ENCODE data around the gene CBLB.

CBLB gene

GRCh38 chr3:105755121-105755886 is 113.5 kb downstream of the CBLB start:
- no peak overlapping the region for H3K27ac ChIP-seq
- no peak for DNase-seq (ENCODE audit: low read depth, low spot score)
- no peaks in the 10 kb centered on the region; the same call in 1 of the 2 replicates for H3K36me3 ChIP-seq (ENCODE audit: insufficient read depth, low read length)
- H3K9me3 ChIP-seq (ENCODE audit: low read depth, low read length) = no peaks in the 10 kb centered on the region
- no peak overlapping the region for H3K4me3 ChIP-seq
- TF ChIP-seq EZH2 (IDR thresholded peaks at IDR 0.05) (no peak), POLR2AphosphoS5 (IDR thresholded peaks at IDR 0.05; ENCODE audit: borderline replicate concordance, low read depth, low read length) (no peak), FOXP2 (optimal IDR thresholded peaks at IDR 0.05; ENCODE audit: control extremely low read depth, extremely low read length, insufficient read depth) (no peak)
- no peak overlapping the region for H3K9ac ChIP-seq (ENCODE audit: insufficient read length)

DNA sequence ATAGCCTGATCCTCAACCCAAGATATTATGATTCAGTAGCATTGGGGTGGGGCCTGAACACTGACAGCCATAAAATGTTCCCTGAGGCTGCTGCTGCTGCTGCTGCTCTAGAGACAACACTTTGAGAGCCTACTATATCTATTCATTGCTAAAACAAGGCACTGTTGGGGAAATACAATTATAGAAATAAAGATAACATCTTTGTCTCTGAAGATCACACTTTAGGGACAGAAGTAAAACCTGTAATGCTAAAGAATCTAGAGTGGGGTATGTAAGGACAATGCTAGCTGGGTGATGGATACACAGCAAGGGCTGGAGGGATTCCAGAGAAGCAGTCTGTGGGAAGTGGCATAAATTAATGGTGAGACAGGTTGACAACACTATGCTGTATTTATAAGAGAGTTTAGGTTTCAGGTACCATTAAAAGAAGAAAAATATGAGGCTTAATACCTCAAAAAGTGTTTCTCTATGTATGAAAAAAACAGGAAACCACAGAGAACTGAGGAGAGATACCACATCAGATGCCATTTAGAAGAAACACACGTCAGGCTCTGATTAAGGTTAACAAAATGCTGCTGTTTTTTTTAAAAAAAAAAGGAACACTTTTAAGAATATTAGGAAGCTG is 115.9 kb downstream of the CBLB start:
- peak; percentile 53 for DNase-seq (ENCODE audit: low read depth, low spot score)
- Histone ChIP-seq H3K9me3 (ENCODE audit: low read depth, low read length) (no peaks in the 10 kb centered on the region), H3K9ac (ENCODE audit: insufficient read length) (no peak overlapping the region), H3K36me3 (ENCODE audit: insufficient read depth, low read length) (no peaks in the 10 kb centered on the region), H3K4me3 (peak overlapping the region; percentile 36; the same call in 1 of the 2 replicates), H3K27ac (no peak overlapping the region)
- TF ChIP-seq POLR2AphosphoS5 (IDR thresholded peaks at IDR 0.05; ENCODE audit: borderline replicate concordance, low read depth, low read length) (no peak), EZH2 (IDR thresholded peaks at IDR 0.05) (no peak), FOXP2 (optimal IDR thresholded peaks at IDR 0.05; ENCODE audit: control extremely low read depth, extremely low read length, insufficient read depth) (no peak)

DNA sequence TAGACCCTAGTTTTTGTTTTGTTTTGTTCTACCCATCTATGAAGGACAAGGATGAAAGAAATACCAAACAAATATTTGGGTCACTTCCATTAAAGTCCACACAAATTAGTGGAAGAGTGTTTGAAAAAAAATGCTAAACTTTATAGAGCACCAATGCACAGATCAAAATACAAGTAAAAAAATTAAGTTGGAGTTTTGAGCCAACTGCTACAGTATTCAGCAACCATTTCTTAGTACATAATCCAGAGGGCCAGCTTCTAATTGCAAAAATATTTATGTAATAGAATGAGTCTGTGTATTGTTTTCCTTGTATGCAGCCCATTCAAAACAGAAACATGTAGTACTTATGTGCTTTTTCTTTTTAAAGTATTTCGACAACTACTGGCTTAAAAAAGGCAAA is 121.1 kb downstream of the CBLB start:
- no peak for TF ChIP-seq POLR2AphosphoS5 (IDR thresholded peaks at IDR 0.05; ENCODE audit: borderline replicate concordance, low read depth, low read length)
- no peak for TF ChIP-seq FOXP2 (optimal IDR thresholded peaks at IDR 0.05; ENCODE audit: control extremely low read depth, extremely low read length, insufficient read depth)
- no peak for TF ChIP-seq EZH2 (IDR thresholded peaks at IDR 0.05)
- H3K4me3 ChIP-seq = no peak overlapping the region
- H3K9me3 ChIP-seq (ENCODE audit: low read depth, low read length) = no peaks in the 10 kb centered on the region

DNA sequence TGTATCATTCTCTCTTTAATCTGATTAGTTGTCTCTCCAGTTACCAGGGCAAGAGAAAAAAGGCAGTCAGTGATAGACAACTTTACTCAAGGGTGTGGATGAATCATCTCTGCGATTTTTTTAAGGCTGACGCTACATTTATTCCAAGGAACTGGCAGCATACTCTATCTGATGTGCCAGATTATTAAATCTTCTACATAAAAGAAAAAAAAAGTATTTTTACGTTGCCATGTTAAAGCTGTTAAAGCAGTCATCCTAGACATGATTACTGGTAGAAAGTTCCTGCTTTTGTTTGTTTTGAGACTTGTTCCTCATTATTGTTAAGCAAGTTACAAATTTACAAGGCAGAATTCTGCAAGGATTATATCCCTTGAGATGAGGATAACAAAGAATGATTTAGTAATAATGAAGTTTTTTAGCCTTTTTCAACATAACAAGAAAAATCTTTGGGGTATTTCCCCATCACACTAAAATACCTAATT is 121.7 kb downstream of the CBLB start:
- Histone ChIP-seq H3K9me3 (ENCODE audit: low read depth, low read length) (no peaks in the 10 kb centered on the region), H3K4me3 (no peak overlapping the region), H3K36me3 (ENCODE audit: insufficient read depth, low read length) (no peaks in the 10 kb centered on the region), H3K9ac (ENCODE audit: insufficient read length) (no peak overlapping the region), H3K27ac (peak overlapping the region; percentile 63; the same call in 1 of the 2 replicates)
- DNase-seq (ENCODE audit: low read depth, low spot score) = no peak
- TF ChIP-seq EZH2 (IDR thresholded peaks at IDR 0.05) = no peak
- no peak for TF ChIP-seq POLR2AphosphoS5 (IDR thresholded peaks at IDR 0.05; ENCODE audit: borderline replicate concordance, low read depth, low read length)
- no peak for TF ChIP-seq FOXP2 (optimal IDR thresholded peaks at IDR 0.05; ENCODE audit: control extremely low read depth, extremely low read length, insufficient read depth)

More for the DNA sequence above, 121.1 kb downstream of the CBLB start:
- H3K27ac ChIP-seq = no peak overlapping the region
- H3K36me3 ChIP-seq (ENCODE audit: insufficient read depth, low read length) = no peaks in the 10 kb centered on the region
- H3K9ac ChIP-seq (ENCODE audit: insufficient read length) = no peak overlapping the region
- no peak for DNase-seq (ENCODE audit: low read depth, low spot score)

GRCh38 chr3:105746231-105746996 is 122.4 kb downstream of the CBLB start:
- no peak overlapping the region for H3K4me3 ChIP-seq
- no peak overlapping the region for H3K9ac ChIP-seq (ENCODE audit: insufficient read length)
- H3K9me3 ChIP-seq (ENCODE audit: low read depth, low read length) = no peaks in the 10 kb centered on the region
- peak overlapping the region; percentile 63; the same call in 1 of the 2 replicates for H3K27ac ChIP-seq
- no peak for TF ChIP-seq EZH2 (IDR thresholded peaks at IDR 0.05)
- TF ChIP-seq FOXP2 (optimal IDR thresholded peaks at IDR 0.05; ENCODE audit: control extremely low read depth, extremely low read length, insufficient read depth) = no peak
- TF ChIP-seq POLR2AphosphoS5 (IDR thresholded peaks at IDR 0.05; ENCODE audit: borderline replicate concordance, low read depth, low read length) = no peak
- DNase-seq (ENCODE audit: low read depth, low spot score) = no peak
- H3K36me3 ChIP-seq (ENCODE audit: insufficient read depth, low read length) = no peaks in the 10 kb centered on the region

- DNase-seq (ENCODE audit: low read depth, low spot score) = no peak
- Histone ChIP-seq H3K9ac (ENCODE audit: insufficient read length) (no peak overlapping the region), H3K27ac (no peak overlapping the region), H3K4me3 (no peak overlapping the region), H3K9me3 (ENCODE audit: low read depth, low read length) (no peaks in the 10 kb centered on the region), H3K36me3 (ENCODE audit: insufficient read depth, low read length) (no peaks in the 10 kb centered on the region)
- no peak for TF ChIP-seq FOXP2 (optimal IDR thresholded peaks at IDR 0.05; ENCODE audit: control extremely low read depth, extremely low read length, insufficient read depth)
- no peak for TF ChIP-seq POLR2AphosphoS5 (IDR thresholded peaks at IDR 0.05; ENCODE audit: borderline replicate concordance, low read depth, low read length)
- no peak for TF ChIP-seq EZH2 (IDR thresholded peaks at IDR 0.05)
These were observed 123.8 kb downstream of the CBLB start for GRCh38 chr3:105745046-105745445.

DNA sequence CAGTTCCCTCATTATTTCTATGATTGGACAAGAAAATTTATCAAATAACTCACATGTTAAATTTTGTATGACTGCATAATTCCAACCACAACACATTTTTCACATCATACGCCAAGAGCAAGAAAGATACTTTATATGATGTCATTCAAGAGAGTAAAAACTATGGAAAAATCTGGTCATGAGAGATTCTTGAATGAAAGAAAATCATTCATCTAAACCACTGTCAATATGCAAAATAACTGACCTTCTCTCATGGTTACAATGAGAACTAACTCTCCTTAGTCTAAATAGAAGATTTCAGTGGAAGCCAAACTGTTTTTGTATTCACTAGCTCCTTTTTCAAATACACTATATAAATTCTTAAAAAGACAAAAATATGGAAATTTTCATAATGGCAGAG is 124.6 kb downstream of the CBLB start:
- no peak overlapping the region for H3K9ac ChIP-seq (ENCODE audit: insufficient read length)
- H3K9me3 ChIP-seq (ENCODE audit: low read depth, low read length) = no peaks in the 10 kb centered on the region
- H3K4me3 ChIP-seq = no peak overlapping the region
- DNase-seq (ENCODE audit: low read depth, low spot score) = no peak
- no peak overlapping the region for H3K27ac ChIP-seq
- no peaks in the 10 kb centered on the region for H3K36me3 ChIP-seq (ENCODE audit: insufficient read depth, low read length)
- TF ChIP-seq POLR2AphosphoS5 (IDR thresholded peaks at IDR 0.05; ENCODE audit: borderline replicate concordance, low read depth, low read length) (no peak), EZH2 (IDR thresholded peaks at IDR 0.05) (no peak), FOXP2 (optimal IDR thresholded peaks at IDR 0.05; ENCODE audit: control extremely low read depth, extremely low read length, insufficient read depth) (no peak)

DNA sequence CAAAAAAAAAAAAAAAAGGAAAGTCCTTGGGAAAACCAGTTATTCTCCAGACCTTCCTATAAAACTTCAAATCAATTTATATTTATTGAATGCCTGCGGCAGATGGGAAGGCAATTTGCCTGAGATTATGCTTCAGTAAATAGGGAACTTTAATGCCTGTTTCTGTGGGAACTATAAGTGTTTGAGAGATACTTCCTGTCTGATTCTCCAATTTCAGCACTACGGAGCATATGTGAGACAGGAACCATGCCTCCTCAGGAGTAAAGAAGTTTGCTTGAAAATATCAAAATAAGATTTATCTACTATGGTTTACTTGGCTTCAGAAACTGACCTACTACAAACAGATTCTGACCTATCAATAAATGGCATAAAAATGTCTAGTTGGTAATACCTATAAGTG is 135.5 kb downstream of the CBLB start:
- TF ChIP-seq FOXP2 (optimal IDR thresholded peaks at IDR 0.05; ENCODE audit: control extremely low read depth, extremely low read length, insufficient read depth) = no peak
- no peak for TF ChIP-seq EZH2 (IDR thresholded peaks at IDR 0.05)
- TF ChIP-seq POLR2AphosphoS5 (IDR thresholded peaks at IDR 0.05; ENCODE audit: borderline replicate concordance, low read depth, low read length) = no peak; the same call in 1 of the 2 replicates
- Histone ChIP-seq H3K27ac (no peak overlapping the region), H3K4me3 (no peak overlapping the region), H3K36me3 (ENCODE audit: insufficient read depth, low read length) (no peaks in the 10 kb centered on the region), H3K9ac (ENCODE audit: insufficient read length) (no peak overlapping the region), H3K9me3 (ENCODE audit: low read depth, low read length) (no peaks in the 10 kb centered on the region)
- DNase-seq (ENCODE audit: low read depth, low spot score) = no peak
